Fibroblast of skin of right quadriceps (primary cell): ENCODE measurements around the gene HSPA12A.
A peak's percentile ranks its signal among the peaks of the same experiment; 100 is the strongest.

Experiments used
- DNase-seq: peaks from one replicate; pipeline ENCODE4 v3.0.0-alpha.2; 2013

Gene HSPA12A

DNA sequence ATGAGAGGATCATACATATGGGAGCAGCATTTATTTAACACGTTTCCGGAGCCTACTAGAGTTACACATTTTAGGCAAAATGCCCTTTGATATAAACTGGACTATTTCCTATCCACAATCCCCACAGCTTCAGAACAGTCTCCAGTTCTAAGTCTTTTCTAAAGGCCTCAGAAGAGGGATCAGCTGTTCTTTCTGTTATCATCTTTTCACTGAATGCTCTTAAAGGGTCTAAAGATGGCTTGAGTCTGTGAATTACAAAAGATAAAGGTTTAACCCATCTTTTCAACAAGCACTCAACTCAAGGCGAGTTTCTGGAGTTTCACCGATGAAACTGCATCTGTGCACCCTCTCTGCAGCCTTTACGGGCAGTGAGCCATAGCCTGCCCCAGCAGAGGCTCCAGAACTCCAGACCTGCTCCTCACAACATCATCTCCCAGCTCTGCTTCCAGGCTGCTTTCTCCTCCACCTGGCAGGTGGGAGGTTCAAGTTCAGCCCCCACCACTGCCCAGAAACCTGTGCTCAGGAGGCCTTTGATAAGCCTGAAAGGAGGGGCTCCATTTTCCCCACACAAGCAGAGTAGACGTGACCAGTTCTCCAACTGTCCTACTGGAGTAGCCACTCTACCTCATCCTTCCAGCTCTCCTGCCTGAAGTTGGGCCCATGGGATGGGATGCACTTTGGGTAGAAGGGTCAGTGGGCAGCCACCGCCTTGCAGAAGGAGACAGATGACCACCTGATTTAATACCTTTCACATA, 53.4 kb downstream of the HSPA12A start:
- no peak for DNase-seq

DNA sequence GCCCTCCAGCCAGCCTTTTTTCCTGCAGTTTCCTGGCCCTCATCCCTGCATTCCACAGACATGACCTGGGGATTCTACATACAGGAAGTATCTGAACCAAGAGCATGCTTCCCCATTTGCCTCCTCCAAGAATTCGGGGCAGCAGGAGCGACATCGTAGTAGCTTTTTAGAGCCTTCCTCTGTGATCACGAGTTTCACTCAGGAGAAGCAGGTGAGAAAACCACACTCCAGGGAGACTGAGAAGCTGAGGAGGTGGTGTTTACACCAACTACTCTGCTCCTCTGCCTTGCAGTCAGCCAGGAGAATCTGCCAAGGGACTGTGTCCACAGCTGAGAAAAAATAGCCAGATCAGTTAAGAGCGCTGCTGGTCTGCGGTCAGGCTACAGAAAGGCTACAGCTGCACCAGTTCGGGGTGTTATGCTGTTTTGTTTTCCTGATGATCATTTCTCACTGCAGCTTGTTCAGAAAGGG, 54.1 kb downstream of the HSPA12A start:
- DNase-seq, result peak; percentile 65

DNA sequence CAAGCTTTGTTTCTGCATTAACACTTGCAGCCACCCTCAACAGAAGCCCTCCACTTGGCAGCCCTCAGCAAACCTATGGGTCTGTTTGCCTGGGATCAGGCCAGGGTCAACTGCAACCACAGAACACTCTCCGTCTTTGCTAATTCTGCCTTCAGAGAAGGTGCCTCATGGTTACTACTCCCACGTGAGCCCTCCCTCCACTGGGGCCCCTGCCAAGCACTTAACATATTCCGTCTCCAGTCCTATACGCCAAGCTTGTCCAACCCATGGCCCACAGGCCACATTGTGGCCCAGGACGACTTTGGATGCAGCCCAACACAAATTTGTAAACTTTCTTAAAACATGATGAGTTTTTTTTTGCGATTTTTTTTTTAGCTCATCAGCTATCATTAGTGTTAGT, 54.7 kb downstream of the HSPA12A start:
- no peak for DNase-seq

DNA sequence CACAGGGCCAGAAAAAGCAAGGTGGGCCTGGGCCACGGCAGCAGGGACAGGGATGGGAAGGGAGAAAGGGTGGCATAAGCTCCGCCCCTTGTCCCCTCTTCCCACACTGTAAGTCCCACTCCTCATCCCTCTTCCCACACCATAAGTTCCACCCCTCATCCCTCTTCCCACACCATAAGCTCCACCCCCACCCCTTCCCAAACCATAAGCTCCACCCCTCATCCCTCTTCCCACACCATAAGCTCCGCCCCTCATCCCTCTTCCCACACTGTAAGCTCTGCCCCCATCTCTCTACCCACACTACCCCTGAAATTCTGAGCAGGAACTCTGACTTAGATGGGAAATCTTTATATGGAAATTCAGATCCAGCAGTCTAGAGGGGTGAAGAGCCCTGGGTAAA, 55.7 kb downstream of the HSPA12A start:
- DNase-seq, result no peak

DNA sequence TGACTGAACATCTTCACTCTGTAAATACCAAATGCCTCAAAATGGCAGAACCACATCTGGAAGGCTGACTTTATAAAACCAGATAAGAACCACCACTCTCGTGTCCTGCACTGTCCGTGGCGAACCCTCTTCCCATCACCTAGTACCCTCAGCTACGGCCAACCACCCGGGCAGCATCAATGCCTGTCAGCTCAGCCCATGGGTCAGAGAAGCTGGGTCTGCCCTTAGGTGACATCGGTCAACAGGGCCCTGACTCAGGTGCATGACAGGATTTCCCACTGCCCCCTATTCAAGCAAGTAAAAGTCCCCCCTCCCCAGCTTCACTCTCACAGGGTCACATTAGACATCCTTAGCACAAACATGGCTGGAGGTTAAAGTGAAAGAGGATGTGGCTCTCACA, 56.6 kb downstream of the HSPA12A start:
- no peak for DNase-seq

DNA sequence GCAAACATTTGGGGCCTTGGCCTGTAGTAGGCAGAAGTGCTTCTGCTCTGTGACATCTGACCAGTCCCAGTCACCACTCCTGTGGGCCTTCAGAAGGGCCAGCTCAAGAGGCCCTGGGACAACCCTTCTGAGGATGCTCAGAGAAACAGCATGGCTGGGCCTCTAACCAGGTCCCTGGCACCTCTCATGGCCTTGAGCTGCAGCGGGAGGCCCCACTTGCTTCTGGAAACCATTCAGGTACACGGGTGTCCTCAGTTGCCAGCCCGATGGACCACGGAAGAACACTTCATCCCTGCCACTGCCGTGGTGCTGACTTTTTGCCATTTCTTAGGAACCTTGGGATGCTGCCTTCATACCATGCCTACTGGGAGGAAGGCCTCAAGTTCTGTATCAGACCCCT, 57.6 kb downstream of the HSPA12A start:
- no peak for DNase-seq

DNA sequence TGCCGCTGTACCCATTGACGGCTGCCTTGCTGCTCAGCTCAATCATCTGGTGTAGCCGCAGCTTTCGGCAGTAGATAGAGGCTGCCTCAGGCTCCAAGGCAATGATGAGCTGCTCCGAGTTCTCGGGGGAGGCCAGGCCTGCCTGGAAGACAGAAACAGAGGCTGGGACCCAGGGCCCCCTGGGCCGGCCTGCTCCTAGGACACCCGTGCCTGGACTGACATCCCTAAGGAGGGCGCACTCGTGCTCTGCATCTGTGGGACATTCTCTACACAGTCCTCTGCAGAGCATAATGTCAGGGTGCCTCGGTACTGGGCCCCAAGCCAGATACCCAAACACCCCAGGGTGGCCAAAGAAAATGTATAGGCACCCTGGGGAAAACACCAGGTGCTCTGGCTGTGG, 58.5 kb downstream of the HSPA12A start:
- DNase-seq, result no peak

DNA sequence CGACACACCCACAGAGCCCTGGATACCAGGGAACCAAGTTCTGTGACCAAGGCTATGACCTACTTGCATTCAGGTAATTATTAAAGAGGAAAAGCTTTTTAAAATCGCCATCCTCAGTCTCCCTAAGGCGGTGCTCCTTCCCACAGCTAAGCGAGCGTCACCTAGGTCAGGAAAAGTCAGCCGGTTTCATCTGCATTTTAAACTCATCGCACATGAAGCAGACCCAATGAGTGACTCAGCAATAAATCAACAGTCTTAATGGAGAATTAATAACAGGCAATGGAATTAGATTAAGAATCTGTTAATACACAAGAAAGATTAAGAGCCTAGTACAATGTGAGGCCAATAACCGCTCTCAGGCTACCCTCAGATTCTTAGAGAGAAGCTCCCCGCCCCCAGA, 59.2 kb downstream of the HSPA12A start:
- no peak for DNase-seq

DNA sequence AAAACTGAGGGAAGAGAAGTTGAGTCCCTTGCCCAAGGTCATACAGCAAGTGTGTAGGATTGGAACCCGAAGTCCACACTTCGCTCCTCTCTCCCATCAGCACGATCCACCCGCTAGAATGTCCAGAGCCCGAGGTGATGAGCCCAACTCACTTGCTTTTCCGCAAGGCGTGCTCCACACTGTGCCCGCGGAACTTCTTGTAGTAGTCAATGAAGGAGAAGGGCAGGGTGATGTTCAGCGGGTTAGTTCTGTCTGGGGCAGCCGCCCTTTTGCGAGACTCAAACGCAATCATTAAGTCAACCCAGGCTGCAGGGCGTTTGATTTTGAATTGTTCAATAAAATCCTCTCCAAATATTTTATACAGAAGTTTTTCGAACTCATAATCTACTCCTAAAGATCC, 63.0 kb downstream of the HSPA12A start:
- no peak for DNase-seq

DNA sequence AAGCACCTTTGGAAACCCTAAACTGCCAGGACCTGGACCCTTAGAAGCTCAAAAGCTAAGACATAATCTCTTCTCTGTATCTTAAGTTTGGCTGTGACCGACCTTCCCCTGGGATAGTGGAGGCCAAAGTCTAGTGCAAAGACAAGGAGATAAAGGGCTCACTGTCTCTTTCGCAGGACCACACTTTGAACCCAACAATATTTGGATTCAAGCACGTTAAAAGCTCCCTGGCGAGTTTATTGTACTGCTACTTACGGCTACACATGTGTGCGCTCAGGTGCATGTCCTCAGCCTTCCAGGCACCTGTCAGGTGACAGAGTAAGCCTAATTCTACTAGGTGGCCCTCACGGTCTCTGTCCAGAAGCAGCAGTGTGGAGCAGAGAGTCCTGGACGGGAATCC, 65.7 kb downstream of the HSPA12A start:
- DNase-seq, result no peak

DNA sequence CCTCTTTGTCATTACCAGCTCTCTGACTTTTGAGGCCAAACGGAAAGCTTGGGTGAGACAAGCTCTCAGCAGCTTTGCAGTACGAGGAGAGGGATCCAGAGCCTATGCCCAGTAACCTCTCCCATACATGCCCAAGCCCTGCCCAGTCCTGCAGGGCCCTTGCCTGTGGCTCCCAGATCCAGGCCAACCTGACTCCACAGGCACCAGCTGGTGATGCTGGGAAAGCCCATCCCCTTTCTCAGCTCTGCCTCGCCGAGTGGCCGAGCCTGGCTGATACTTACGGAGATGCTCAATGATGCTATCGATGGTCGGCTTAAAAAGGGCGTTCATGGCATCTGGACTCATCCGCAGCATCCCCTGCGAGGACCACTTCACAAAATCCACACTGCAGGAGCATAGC, 66.2 kb downstream of the HSPA12A start:
- DNase-seq, result no peak

DNA sequence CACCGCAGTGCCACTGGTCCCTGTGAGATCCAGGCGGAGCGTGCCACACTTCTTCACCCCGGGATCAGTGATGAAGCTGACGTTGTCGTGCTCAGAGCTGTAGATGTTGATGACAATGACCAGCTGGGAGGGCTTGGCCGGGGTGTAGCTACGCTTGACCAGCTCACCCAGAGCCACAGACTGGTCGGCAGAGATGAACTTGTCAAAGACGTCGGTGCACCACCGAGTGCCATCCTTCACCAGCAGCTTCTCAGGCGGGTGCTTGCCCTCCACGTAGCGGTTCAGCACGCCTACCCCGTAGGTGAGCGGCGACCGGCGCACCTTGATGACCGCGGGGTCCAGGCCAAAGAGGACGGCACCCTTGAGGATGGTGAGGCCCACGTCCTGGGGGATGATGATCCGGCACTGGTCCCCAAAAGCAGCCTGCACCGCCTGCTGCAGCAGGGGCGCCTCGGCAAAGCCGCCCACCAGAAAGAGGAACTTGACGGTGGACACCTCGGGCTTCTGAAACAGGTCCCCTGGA, 67.4 kb downstream of the HSPA12A start:
- DNase-seq, result no peak

DNA sequence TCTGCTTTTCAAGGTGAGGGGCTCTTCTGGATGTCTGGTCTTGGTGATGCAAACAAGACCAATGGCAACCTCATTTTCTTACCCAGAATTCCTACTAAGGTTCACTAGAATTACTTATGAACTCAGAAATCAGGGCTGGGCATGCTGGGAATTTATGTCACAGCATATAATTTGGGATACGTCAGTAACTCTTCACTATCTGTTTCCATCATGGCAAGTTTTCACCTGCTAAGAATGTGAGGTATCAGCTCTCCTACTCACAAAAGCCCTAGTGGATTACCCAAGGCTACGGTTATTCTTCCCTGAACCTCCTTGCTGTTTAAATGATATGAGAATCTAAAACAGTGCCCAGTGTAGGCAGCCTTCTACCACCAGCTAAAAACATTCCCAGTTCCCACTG, 68.5 kb downstream of the HSPA12A start:
- no peak for DNase-seq

- DNase-seq, result no peak
Observed at GRCh38 chr10:116672891-116673290, 69.5 kb downstream of the HSPA12A start.

GRCh38 chr10:116671274-116671926, 71.0 kb downstream of the HSPA12A start:
- DNase-seq, result peak; percentile 39

DNA sequence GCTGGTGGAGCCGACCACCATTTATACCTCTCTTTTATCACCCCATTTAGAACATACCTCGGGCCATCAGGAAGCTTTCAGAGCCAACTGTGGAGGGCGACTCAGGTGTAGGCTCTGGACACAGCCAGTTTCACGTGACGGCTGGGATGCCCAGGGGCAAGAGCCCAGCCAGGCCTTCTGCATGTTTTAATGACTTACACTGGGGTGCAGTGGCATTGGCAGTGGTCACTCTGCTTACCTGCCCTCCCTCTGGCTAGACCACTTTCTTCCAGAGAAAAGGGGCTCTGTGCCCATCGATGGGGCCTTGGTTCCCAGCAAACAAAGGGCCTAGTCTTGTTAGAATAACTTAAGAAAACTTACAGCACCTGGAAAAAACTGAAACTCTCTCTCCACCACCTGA, 71.7 kb downstream of the HSPA12A start:
- no peak for DNase-seq

DNA sequence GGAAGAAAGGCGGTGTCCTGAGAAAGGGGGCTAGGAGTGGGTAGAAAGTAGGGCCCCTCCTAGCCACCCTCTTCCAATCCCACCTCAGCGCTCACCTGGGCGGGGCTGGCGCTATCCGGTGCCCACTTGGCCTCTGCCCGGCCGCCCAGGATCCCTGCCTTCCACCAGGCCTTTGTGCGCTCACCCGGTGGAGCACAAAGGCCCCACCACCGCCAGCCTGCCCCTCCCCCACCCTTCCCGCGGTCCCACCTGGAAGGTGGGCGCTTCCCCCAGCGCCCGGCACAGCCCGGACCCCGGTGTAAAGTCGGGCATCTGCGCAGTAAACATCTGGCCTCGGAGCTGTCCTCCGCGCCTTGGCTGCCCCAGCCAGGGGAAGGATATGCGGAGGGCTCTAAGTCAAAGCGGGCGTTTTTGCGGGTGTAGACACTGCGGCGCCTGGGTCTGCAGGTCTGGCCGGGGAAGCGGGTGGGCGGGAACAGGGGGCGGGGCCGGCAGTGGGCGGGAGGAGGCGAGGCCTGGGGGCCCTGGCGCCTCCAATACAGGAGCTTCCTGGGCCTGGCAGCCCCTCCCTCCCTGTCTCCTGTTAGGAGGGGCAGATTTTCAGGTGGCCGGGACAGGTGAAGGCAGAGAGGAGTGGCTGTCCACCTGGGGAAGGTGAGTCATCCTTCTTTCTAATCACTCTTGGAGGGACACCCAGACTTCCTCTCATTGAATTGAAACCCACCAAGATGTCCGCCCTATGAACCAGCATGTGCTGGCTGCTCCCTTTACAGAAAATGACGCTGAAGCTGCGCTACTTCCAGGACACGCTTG, 72.3 kb downstream of the HSPA12A start:
- no peak for DNase-seq

DNA sequence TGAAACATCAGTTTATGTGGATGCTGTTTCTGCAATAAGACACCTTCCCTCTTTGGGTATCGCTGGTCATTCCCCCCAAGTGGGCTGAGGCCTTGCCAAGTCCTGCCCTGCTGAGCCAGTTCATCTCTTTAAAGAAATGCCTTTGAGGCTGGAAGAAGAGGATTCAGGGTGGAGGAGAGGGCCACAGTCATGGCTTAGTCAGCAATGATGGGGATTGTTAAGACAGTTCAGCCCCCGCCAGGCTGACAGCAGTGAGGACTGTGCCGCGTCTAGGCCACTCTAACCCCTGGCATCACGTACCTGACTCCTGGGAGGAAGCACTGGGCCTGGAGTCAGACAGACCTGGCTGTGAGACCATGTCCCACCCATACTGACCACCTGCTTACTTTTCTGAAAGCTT, 73.3 kb downstream of the HSPA12A start:
- DNase-seq, result no peak

DNA sequence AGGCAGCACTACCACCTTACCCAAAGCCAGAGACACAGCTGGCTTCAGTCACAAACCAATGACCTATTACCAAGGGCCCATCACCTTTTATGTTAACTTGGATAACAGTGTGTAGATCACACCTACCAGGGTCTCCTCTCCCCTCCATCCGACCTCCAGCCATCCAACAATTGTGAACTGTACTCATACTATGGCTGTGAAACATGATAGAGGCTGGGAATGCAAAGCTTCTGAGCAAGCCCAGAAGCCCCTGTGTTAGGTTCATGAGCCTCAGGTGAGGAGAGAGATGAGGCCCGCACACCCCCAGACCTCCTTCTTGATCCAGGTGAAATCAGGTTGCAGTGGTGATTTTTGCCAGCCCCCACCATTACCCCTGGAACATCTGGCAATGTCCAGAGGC, 73.9 kb downstream of the HSPA12A start:
- DNase-seq, result no peak

DNA sequence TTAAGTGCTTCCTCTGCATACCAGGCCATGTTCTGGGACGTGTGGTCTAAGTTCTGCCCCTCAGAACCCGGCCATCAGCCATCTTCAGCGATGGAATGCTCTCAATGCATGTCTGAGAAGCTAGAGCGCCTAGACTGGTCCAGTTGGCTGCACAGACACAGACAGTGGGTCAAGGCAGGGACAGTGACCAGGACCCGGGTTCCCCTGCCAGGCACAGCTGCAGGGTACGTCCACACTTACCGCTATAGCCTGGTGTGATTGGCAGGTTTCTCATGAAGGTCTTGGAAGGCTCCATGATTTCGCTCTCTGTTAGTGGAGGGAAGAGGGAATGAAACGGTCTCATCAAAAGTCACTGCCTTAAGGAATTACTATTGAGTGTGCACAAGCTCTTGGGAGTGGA, 74.3 kb downstream of the HSPA12A start:
- DNase-seq, result no peak

- DNase-seq, result no peak
Observed at GRCh38 chr10:116667484-116667883, 74.9 kb downstream of the HSPA12A start.

GRCh38 chr10:116665541-116666125, 76.7 kb downstream of the HSPA12A start:
- no peak for DNase-seq

GRCh38 chr10:116664631-116665030, 77.7 kb downstream of the HSPA12A start:
- no peak for DNase-seq
